HG03378 (cell line): ENCODE results near the gene GDAP1L1.
"Not testable (repeated sequence)": the region's sequence is repeated elsewhere in the genome, so short reads cannot be mapped to it uniquely, and the experiment has no call there.

Source experiments
- ATAC-seq: cut with Tn5 transposase; IDR thresholded peaks from one replicate; pipeline ENCODE4 v1.9.1; 2021; ENCODE audit warnings: mild to moderate bottlenecking, moderate library complexity; ENCODE audit not compliant: unreplicated experiment

Gene GDAP1L1

DNA sequence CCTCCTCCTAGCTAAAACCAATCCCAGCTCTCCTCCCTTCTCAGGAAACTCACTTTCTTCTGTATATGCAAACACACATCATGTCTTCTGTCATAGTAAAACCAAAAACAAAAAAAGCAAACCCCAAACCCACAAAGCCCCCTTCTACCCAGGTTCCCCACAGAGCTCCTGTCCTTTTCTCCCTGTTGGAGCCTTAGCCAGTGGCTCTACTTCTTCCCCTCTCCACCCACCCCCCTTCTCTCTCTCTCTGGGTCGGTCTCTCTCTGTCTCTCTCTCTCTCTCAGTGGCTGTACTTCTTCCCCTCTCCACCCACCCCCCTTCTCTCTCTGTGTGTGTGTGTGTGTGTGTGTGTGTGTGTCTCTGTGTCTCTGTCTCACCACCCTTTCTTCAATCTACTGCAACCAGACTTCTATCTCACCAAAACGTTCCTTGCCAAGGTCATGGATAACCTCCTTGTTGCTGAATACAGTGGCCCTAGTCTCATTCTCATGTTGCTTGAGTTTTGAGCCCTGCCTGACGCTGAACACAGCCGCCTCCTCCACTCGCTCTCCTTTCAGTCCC, 27.9 kb upstream of the GDAP1L1 start:
- ATAC-seq = no peak

DNA sequence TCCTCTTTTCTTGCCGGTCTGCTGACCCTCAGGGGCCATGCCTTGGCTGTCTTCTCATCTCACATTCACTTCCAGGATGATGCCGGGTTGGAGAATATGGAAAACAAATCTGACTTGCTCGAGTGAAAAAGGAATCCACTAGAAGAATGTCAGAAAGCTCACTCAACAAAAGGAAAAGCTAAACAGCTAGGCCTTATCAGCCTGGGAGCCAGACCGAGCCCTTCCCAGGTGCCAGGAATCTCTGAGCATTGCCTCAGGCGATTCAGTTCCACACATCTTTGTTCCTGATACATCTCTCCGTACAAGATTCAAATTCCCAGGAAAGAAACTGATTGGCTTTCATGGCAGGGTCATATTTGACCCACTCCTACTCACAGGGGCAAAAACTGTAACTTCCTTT, 27.3 kb upstream of the GDAP1L1 start:
- no peak for ATAC-seq

DNA sequence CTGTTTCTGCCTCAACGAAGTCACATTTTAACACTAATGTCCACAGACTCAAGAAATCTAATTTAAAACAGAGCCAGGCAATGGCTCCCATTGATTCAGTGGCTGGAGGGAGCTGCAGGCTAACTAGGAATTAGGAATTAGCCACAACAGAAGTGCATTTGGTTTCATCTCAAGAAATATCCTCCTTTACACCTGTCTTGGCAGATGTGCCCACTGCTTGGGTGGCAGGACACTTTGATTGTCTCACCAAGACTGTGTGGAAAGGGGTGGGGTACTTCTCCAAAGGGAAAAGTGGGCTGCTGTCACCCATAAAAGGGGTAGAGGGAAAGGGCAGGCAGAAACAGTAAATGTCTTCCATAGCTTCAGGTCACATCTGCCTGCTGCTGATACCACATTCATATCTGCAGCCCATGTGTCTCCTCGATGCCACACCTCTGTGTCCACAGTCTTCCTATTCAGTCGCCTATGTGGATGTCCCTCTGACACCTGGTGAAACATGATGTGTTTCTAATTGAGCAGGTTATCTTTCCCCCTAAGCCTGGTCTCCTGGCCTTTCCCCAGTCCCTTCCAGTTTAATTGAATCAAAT, 25.6 kb upstream of the GDAP1L1 start:
- ATAC-seq = no peak

DNA sequence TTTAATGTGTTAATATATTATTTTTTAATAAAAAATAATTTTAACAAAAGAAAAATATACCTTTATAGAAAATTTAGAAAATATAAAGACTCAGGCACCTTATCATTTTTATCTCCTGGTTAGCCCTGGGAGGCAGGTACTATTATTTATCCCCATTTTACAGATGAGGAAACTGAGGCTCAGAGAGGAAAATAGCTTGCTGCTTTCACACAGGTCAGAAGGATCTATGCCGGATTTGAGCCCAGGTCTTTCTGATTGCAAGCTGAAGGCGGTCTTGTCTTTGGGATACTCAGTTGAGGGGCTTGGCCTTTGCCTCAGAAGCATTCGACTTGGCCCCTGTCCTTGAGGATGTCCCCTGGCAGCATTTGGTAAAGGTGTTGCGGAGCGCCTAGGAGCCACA, 25.1 kb upstream of the GDAP1L1 start:
- no peak for ATAC-seq

DNA sequence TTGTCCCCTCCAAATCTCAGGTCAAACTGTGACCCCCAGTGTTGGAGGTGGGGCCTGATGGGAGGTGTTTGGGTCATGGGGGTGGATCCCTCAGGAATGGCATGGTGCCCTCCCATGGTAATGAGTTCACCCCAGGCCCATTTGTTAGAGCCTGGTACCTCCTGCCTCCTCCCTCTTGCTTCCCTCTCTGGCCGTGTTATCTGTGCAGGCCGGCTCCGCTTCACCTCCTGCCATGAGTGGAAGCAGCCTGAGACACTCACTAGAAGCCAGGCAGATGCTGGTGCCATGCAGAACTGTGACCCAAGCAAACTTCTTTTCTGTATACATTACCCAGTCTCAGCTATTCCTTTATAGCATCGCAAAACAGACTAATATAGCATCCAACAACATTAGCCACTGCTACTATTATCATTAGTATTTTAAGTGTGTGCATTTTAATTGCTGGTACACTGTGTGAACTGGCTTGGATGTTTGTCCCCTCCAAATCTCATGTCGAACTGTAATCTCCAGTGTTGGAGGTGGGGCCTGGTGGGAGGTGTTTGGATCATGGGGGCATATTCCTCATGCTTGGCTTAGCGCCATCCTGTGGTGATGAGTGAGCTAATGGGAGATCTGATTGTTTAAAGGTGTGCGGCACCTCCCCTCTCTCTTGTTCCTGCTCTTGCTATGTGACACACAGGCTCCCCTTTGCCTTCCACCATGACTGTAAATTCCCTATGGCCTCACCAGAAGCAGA, 24.3 kb upstream of the GDAP1L1 start:
- ATAC-seq = no peak

DNA sequence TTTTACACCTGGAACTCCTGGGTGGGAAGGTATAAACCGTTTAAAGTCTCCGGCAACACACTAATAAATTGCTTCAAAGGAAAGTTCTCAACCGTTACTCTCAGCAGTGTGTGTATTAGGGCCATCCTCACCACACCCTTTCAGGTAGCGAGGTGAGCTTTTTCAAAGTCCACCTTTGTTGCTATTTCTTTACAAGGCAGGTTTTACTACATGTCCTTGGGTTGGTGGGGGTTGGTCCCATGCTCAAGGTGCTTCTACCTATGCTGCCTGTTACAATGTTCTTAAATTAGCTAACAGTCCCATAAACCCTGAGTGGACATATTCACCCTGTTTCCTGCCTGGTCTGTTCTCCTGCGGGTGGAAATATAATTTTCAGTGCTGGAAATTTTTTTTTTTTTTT, 23.4 kb upstream of the GDAP1L1 start:
- ATAC-seq = no peak

DNA sequence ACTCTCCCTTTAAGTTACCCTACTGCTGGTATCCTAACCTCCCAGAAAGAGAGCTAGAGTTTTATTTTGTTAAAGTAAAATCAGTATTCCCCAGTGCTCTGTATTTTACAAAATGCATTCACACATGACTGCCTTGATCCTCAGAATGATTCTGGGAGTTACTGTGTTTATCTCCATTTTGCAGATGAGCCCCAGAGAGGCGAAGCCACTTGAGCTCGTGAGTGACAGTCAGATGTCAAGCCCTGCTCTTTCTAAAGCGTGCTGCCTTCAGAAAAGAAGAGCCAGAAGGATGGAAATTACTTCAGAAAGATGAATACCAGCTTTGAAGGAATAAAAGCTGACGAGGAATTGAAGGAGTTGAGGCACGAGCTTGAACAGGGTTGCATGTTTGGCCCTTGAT, 22.5 kb upstream of the GDAP1L1 start:
- ATAC-seq = no peak

DNA sequence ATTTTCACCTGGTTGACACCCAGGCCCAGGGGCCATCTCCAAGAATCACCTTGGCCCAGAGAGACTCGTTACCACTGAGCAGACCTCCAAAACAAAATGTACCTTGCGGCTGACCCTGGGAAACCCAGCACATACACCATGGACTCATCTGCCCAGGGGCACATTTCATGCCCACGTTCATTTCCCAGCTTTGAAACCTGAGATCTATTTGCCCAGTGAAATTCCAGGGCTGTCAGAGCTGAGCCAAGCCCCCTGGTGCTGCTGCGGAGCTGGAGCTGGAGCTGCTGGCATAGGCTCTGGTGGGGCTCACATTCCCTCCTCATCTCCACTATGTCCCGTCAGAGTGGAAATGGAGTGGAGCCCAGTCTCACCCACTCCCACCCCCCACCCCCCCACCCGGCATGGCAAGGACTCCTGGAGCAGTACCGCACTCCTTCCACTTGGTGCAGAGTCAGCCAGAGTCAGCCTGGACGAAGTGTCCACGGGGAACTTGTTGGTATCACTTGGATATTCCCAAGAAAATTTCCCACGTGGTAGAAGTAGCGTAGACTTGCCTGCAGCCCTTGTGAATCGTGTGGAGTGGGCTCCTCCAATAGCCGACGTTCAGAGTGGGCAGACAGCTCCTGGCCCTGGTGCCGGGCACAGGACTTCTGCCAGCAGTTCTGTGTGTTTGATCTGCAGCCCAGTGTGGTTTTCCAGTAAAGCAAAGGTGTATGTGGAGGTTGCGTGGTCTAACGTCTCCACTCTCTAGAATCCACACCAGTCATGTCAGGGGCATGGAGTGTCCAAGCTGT, 18.4 kb upstream of the GDAP1L1 start:
- ATAC-seq = no peak

DNA sequence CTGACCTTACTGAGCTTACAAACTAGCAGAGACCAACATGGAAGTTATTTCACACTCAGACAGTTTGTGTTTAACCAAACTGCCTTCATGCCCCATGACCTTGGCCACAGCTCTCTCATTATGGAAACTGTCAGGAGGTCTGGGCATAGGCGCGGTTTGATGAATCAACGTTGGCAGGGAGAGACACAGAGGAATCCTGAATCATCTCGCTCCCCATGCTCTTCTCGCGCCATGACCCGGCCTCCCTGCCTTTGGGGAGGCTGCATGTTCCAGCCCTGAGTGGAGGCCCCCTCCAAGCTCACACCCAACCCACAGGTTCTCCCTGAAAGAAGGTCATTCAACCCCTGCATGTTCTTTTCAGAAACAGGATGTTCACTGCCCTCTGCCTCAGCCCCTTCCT, 15.9 kb upstream of the GDAP1L1 start:
- no peak for ATAC-seq

DNA sequence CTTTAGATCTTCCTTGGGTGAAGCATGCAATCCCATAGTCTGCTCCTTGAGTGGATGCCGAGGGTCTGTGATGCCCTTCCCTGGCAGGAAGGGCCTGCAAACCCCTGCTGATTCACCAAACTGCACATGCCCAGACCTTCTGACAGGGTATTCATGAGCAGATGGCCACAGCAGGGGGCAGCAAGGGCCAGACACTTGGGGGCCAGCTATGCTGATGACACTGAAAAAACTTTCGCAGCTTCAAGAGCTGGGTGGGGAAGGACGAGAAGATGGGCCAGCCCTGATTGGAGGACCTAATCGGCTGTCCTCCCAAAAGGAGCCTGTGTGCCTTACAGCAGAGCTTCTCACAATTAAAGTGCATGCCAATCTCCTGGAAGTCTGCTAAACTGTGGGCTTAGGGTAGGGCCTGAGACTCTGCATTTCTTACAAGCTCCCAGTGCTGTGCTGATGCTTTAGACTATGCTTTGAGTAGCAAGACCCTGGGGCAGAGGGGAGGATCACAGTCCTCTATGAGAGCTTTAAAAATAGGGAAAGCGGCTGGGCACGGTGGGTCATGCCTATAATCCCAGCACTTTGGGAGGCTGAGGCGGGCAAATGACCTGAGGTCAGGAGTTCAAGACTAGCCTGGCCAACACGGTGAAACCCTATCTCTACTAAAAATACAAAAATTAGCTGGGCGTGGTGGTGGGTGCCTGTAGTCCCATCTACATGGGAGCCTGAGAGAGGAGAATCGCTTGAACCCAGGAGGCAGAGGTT, 15.2 kb upstream of the GDAP1L1 start:
- ATAC-seq = no peak

DNA sequence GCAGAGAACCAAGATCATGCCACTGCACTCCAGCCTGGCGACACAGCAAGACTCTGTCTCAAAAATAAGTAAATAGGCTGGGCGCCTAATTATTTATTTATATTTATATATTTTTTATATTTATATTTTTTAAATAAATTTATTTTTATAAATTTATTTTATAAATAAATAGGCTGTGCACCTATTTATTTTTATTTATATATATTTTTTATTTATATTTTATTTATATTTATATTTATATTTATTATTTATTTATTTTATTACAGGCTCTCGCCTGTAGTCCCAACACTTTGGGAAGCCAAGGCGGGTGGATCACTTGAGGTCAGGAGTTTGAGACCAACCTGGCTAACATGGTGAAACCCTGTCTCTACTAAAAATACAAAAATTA, 14.6 kb upstream of the GDAP1L1 start:
- ATAC-seq = not testable (repeated sequence)

DNA sequence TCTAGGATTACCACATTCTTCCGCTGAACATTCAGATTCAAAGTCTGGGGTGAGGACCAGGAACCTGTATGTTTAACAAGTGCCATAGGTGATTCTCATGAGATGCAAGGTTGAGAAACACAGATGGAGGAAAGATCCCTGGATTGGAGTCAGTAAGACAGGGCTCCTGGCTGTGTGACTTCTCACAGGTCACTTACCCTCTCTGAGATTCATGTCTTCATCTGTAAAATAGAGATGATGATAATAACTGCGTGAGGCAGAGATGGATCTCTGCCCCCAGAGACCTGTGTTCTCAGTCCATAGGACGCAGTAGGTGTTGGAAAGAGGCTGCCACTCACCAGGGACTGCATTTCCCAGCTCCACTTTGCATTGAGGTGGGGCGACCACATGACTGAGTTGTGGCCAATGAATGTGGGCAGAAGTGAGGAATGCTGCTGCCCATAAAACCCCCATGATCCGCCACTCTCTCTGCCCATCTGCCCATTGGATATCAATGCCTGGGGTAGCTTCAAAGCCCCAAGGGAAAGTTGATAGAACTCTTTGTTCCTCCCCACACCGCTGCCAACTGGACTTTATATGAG, 13.6 kb upstream of the GDAP1L1 start:
- no peak for ATAC-seq

DNA sequence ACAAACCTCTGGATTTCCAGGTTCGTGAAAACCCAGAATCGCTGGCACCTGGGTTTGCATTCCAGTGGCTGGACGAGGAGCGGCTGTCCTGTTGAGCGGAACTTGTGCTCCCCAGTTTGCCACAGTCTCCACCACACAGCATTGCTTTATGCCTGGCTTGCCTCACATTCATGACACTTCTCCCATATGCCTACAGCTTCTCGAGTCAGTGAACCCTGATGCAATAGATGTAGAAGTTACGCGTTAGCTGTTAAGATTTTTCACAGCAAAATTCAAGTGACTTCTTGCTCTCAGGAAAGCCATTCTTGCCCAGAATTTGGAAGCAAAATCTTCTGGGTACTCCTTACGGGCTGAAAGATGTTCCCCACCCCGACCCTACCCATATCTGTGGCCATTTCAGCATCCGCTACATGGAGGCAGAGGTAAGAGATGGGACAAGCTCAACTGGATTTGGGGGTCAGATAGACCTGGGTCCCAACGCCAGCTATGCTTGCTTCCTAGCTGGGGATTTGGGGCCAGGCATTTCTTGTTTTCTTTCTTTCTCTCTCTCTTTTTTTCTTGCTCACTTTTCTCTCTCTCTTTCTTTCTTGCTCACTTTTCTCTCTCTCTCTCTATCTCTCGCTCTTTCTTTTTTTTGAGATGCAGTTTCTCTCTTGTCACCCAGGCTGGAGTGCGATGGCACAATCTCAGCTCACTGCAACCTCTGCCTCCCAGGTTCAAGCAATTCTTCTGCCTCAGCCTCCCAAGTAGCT, 12.4 kb upstream of the GDAP1L1 start:
- ATAC-seq = no peak

DNA sequence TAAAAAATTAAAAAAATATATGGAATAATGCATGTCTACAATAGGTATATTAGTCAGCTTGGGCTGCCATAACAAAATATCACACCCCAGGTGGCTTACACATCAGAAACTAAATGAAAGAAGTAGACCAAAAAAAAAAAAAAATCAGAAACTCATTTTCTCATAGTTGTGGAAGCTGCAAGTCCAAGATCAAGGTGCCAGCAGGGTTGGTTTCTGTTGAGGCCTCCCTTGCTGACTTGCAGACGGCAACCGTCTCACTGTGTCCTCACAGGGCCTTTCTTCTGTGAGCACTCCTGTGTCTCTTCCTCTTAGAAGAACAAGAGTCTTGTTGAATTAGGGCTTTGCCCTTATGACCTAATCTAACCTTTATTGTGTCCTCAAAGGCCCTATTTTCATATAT, 11.4 kb upstream of the GDAP1L1 start:
- no peak for ATAC-seq

DNA sequence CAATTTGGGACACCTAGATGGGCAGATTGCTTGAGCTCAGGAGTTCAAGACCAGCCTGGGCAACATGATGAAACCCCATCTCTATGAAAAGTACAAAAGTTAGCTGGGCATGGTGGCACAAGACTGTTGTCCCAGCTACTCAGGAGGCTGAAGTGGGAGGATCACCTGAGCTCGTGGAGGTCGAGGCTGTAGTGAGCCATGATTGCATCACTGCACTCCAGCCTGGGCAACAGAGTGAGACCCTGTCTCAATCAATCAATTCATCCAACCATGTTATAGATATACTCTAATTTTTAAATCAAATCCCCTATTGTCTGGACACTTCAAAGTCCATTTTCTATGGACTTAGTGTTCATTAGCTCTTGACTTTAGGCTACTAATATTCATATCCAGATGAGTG, 10.3 kb upstream of the GDAP1L1 start:
- not testable (repeated sequence) for ATAC-seq

DNA sequence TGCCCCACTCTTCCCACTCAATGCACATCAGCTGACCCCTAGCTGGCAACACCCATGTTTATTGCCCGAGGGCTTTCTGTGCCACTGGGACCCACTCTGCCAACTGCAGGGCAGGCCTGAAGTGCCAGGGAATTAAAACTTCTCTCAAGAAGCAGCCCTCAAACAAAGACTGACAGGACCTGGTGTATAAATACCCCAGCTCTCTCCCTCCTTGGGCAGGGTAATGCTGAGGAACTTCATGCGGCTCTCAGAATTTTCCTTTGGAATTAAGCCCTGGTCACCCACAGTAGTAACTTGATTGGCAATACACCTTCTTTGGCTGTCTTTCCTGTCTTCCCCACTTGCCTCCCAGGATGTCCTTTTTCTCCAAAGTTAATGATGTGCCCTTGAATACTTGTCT, 5.3 kb upstream of the GDAP1L1 start:
- ATAC-seq = no peak

DNA sequence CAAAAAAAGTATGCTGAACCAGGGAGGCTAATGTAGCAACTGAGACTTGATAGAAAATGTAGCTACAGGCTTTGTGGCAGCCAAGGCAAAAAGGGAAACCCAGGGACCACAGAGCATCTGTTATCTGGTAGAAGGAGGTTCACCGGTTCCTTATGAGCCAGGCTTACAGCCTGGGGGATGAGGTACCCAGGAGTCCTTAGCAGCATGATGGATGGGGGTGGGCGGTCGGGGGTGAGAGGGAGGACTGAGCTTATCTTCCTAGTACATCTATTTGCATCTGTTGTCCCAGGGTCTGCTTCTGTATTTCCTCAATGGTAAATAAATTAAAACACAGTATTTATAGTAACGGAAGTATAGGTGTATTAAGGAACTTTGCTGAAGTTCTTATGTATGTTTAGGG, 1.1 kb upstream of the GDAP1L1 start:
- no peak for ATAC-seq

DNA sequence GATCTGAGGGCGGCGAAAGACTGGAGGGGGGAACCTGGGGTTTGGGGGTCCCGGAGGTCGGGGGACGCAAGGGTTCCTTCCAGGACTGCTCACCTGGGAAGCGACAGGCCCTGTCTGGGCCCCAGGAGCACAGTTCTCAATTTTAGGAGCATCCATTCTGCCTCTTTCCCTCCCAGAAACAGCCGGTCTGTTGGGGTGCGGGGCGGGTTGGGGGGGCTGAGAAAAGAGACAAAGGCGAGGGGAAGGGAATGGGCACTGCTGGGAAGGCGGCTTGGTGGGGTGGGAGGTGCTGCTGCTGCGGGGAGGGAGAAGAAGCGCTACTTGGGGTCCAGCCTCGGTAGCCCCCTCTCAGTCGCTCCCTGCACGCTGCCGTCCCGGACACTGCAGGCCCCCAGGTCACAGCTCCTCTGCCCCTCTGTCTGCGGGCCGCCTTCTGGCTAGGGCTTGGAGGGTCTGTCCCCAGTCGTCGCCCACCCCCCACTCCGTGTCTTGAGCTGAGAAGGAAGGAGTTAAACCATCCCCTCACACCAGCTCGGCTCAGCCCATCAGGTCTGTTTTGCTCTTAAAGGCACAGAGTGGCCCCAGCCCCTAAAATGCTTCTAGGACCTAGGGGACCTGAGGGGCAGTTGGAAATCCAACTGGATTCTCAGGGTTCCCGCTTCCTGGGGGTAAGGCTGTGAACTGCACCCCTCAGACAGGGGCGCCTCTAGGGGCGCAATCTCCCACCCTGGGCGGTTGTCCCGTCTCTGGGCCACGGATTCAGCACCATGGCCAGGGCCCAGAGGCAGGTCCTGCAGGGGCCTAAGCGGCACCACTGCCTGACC, 690 bp downstream of the GDAP1L1 start:
- no peak for ATAC-seq

DNA sequence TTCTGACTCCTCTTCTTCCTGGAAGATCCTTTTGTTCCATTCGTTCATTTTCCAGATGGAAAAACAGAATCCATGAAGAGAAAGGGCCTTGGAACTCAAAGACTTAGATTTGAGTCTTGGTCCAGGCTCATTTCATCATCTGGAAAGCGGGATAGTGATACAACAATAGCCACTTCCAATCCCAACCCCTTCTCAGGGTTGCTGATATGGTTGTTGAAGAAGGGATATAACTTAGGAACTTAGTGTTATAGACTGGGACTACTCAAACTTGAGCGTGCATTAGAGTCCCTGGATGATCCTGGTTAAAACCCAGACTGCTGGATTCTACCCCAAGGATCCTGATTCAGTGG, 1.3 kb downstream of the GDAP1L1 start:
- no peak for ATAC-seq
